ENCODE measurements around the gene DHRSX.
"Not testable (repeated sequence)": the region's sequence is repeated elsewhere in the genome, so short reads cannot be mapped to it uniquely, and the experiment has no call there.

Gene DHRSX

DNA sequence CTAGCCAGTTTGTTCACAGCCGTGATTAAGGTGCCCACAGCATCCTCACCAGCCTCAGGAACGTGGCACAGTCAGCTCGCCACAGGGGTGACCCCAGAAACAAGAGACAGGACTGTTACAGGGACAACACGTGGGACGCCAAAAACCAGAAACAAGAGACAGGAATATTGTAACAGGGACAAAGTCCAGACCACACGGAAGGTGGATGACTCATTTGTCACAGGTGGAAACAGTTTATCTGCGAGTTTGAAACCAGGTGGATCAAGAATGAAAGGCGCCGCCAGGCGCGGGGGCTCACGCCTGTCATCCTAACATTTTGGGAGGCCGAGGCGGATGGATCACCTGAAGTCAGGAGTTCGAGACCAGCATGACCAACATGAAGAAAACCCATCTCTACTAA lies 27.7 kb downstream of the DHRSX start:
- not testable (repeated sequence) for DNase-seq

DNA sequence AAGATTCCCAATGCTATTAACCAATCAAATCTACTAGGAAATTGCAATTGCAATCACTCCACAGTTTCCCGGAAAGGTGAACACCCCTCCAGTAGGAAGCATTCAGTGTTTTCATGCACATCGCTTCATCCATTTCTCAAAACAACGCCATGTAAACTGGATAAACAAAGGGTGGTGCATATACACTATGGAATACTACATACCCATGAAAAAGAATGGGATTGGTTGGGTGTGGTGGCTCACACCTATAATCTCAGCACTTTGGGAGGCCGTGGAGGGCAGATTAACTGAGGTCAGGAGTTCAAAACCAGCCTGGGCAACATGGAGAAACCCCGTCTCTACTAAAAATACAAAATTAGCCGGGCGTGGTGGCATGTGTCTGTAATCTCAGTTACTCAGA lies 29.1 kb downstream of the DHRSX start:
- no peak for DNase-seq

DNA sequence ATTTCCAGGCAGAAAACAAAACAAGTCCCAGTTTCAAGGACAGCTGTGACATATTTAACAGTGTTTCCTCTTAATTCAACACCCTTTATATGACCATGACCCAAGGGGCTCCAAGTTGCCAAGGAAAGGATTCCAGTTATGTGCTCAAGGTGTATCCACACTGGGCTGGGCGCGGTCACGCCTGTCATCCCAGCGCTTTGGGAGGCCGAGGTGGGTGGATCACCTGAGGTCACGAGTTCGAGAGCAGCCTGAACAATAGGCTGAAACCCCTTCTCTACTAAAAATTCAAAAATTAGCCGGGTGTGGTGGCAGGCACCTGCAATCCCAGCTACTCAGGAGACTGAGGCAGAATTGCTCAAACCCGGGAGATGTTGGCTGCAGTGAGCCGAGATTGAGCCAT lies 29.6 kb downstream of the DHRSX start:
- not testable (repeated sequence) for DNase-seq

DNA sequence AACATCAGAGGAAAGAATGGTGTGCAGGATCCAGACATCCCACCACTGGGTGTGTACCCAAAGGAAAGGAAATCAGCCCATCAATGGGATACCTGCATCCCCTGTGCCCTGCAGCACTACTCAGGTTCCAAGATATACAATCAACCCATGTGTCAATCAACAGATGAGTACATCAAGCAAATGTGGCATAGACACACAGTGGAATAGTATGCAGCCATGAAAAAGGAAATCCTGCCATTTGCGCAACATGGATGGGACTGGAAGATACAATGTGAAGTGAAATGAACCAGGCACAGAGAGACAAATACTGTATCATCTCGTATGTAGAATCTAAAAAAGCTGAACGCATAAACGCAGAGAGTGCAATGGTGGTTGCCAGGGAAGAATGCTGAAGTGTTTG lies 30.9 kb downstream of the DHRSX start:
- not testable (repeated sequence) for DNase-seq

DNA sequence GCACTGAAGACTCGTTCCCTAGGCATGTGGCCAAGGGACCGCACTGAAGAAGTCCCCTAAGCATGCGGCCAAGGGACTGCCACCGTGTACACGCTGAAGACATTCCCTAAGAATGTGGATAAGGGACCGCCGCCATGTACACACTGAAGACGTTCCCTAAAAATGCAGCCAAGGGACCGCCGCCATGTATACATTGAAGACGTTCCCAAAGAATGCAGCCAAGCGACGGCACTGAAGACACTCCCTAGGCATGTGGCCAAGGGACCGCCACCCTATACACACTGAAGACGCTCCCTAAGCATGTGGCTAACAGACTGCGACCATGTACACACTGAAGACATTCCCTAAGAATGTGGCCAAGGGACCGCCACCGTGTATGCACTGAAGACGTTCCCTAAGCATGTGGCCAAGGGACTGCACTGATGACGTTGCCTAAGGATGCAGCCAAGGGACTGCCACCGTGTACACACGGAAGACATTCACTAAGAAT lies 31.5 kb downstream of the DHRSX start:
- no peak for DNase-seq

DNA sequence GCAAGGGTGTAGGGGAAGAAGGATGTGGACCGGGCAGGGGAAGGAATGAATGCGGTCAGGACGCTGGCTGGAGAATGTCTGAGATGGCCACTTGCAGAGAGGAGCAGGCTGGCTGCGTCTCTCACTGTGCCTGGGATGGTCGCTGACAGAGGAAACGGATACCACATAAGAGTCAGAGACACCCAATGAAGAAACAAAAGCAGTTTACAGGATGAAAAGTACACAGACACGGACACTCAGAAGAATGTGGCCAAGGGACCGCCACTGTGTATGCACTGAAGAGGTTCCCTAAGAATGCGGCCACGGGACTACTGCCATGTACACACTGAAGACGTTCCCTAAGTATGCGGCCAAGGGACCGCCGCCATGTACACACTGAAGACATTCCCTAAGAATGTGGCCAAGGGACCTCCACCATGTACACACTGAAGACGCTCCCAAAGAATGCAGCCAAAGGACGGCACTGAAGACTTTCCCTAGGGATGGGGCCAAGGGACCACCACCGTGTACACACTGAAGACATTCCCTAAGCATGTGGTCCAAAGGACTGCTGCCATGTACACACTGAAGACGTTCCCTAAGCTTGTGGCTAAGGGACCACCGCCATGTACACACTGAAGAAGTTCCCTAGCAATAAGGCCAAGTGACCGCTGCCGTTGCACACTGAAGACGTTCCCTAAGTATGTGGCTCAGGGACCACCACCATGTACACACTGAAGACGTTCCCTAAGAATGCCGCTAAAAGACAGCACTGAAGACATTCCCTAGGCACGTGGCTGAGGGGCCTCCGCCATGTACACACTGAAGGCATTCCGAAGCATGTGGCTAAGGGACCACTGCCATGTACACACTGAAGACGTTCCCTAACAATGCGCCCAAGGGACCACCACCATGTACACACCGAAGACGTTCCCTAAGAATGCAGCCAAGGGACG lies 32.2 kb downstream of the DHRSX start:
- DNase-seq = no peak

DNA sequence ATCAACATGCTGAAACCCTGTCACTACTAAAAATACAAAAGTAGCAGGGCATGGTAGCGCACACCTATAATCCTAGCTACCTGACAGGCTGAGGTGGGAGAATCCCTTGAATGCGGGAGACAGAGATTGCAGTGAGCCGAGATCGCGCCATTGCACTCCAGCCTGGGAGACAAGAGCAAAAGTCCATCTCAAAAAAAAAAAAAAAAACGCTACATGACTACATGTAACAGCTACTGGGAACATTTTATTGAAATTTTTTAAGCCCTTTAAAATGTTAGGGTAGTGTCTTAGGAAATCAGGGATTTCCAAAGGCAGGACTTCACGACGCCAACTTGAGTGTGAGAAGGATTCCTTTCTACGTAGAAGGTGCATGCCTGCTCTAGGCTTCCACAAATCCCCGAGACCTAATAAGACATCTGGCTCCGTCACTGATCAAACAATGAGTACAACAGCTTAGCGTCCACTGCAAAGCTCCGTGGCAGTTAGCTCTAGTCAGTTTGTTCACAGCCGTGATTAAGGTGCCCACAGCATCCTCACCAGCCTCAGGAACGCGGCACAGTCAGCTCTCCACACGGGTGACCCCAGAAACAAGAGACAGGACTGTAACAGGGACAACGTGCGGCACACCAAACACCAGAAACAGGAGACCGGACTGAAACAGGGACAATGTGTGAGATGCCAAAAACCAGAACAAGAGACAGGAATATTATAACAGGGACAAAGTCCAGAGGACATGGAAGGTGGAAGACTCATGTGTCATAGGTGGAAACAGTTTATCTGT lies 33.7 kb downstream of the DHRSX start:
- no peak for DNase-seq

DNA sequence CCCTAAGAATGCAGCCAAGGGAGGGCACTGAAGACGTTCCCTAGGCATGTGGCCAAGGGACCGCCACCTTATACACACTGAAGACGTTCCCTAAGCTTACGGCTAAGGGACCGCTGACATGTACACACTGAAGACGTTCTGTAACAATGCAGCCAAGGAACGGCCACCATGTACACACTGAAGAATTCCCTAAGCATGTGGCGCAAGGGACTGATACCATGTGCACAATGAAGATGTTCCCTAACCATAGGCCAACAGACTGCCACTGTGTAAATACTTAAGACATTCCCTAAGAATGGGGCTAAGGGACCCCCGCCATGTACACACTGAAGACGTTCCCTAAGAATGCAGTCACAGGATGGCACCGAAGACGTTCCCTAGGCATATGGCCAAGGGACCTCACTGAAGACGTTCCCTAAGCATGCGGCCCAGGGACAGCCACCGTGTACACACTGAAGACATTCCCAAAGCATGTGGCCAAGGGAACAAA lies 36.1 kb downstream of the DHRSX start:
- no peak for DNase-seq

DNA sequence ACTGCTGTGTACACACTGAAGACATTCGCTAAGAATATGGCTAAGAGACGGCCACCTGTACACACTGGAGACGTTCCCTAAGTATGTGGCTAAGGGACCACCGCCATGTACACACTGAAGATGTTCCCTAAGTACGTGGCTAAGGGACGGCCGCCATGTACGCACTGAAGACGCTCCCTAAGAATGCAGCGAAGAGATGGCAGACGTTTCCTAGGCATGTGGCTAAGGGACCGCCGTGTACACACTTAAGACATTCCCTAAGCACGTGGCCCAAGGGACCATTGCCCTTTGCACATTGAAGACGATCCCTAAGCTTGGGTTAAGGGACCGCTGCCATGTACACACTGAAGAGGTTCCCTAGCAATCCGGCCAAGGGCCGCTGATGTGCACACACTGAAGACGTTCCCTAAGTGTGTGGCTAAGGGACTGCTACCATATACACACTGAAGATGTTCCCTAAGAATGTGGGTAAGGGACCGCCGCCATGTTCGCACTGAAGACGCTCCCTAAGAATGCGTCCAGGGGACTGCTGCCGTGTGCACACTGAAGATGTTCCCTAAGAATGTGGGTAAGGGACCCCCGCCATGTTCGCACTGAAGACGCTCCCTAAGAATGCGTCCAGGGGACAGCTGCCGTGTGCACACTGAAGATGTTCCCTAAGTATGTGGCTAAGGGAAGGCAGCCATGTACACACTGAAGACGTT lies 36.7 kb downstream of the DHRSX start:
- no peak for DNase-seq

DNA sequence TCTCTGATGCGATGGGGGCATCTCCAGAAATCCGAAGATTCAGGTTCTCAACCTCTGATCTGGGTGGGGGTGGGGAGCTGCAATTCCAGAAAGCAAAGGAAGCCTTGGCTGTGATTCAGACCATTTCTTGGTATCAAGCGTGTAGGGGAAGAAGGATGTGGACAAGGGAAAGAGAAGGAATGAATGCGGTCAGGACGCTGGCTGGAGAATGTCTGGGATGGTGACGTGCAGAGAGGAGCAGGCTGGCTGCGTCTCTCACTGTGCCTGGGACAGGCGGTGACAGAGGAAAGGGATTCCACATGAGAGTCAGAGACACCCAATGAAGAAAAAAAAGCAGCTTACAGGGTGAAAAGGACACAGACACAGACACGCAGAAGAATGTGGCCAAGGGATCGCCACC lies 37.3 kb downstream of the DHRSX start:
- DNase-seq = not testable (repeated sequence)

DNA sequence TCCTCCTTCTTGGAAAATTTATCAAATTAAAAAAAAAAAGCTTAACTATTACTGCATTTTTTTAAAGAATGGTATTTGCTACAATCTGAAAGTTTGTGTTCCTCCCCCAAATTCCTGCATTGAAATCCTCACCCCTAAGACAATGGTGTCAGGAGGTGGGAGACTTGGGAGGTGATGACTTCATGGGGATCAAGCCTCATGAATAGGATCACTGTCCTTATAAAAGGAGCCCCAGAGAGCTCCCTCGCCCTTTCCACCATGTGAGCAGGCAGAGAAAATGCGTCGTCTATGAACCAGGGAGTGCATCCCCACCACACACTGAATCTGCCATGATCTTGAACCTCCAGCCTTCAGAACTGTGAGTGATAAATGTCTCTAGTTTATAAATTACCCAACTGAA lies 38.0 kb downstream of the DHRSX start:
- no peak for DNase-seq

DNA sequence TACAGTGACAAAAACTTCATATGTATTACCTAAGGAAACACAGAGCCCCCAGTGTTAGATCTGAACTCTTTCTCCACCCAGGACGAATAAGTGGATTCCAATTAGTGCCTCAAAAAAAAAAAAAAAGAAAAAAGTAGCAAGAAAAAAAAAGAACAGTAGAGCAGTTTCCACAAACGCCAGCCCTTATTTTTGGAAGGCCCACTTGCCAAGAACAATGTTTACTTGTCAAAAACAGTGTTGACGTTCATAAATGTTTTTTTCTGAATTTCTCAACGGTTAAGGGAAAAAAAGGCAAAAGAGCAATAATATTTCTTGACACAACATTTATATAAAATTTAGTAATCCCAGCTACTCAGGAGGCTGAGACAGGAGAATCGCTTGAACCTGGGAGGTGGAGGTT lies 38.7 kb downstream of the DHRSX start:
- DNase-seq = no peak

DNA sequence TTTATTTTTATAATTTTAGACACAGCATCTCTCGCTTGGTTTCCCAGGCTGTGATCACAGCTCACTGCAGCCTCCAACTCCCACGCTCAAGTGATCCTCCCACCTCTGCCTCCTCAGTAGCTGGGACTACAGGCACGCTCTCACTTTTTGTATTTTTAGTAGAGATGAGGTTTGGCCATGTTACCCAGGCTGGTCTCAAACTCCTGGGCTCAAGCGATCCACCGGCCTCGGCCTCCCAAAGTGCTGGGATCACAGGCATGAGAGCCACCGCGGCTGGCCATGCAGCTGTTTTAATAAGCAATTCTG lies 39.1 kb downstream of the DHRSX start:
- no peak for DNase-seq

DNA sequence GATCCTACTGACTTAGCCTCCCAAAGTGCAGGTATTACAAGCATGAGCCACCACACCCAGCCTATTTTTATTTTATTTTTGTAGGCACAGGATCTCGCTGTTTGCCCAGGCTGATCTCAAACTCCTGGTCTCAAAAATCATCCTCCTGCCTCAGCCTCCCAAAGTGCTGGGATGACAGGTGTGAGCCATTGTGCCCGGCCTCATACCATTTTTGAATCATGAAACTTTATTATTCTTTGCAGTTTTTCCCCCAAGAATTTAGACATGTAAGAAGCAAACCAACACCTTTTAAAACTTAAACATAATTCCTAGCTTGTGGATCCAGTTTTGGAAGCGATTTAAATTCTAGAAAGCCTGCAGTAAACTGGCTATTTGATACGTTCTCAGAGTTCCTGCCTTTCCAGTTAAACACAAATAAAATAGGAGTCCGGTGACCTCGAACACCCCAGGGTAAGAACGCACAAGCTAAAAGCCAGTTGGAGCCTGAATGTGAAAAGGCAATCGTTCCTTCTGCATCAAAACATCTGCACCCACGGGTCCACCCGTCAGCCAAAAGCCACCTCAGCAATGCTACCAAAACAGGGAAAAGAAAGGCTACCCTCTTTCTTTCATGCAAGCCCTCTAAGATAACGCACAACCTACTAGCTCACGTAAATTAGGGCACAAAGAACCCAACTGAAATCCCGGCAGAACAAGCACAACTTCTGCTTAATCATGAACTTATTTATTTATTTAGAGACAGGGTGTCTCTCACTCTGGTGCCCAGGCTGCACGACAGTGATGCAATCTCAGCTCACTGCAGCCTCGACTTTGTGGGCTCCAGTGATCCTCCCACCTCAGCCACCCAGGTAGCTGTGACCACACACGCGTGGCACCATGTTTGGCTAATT lies 39.7 kb downstream of the DHRSX start:
- not testable (repeated sequence) for DNase-seq

DNA sequence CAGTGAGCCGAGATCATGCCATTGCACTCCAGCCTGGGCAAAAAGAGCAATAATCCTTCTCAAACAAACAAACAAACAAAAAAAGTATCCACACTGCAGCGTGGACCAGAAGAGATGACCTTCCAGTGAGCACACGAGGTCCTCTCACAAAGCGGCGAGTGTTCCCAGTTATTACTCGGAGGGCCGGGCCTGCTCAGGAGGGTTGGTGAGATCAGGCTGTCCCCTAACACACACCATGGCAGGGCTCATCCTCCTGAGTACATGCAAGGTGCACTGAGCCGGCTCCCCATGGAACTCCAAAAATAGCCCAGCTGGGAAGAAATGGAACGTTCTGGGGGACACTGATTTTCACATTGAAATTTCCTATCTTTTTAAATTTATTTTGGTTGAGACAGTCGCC lies 40.7 kb downstream of the DHRSX start:
- not testable (repeated sequence) for DNase-seq

DNA sequence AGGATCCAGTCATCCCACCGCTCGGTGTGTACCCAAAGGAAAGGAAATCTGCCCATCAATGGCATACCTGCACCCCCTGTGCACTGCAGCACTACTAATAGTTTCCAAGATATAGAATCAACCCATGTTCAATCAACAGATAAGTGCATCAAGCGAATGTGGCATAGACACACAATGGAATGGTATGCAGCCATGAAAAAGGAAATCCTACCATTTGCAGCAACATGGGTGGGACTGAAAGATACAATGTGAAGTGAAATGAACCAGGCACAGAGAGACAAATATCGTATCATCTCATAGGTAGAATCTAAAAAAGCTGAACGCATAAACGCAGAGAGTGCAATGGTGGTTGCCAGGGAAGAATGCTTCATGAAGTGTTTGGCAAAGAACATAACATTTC lies 42.5 kb downstream of the DHRSX start:
- DNase-seq = no peak

DNA sequence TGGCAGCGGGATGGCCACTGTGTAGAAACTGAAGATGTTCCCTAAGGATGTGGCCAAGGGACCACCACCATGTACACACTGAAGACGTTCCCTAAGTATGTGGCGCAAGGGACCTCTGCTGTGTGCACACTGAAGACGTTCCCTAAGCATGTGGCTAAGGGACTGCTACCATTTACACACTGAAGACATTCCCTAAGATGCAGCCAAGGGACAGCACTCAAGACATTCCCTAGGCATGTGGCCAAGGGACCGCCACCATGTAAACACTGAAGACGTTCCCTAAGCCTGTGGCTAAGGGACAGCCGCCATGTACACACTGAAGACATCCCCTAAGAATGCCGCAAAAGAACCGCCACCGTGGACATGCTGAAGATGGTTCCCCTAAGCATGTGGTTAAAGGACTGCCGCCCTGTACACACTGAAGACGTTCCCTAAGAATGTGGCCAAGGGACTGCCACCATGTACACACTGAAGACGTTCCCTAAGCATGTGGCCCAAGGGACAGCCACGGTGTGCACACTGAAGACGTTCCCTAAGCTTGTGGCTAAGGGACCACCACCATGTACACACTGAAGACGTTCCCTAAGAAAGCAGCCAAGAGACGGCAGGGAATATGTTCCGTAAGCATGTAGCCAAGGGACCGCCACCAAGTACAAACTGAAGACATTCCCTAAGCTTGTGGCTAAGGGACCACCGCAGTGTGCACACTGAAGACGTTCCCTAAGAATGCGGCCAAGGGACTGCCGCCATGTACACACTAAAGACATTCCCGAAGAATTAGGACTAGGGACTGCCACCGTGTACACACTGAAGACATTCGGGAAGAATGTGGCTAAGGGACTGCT lies 43.3 kb downstream of the DHRSX start:
- DNase-seq = no peak

DNA sequence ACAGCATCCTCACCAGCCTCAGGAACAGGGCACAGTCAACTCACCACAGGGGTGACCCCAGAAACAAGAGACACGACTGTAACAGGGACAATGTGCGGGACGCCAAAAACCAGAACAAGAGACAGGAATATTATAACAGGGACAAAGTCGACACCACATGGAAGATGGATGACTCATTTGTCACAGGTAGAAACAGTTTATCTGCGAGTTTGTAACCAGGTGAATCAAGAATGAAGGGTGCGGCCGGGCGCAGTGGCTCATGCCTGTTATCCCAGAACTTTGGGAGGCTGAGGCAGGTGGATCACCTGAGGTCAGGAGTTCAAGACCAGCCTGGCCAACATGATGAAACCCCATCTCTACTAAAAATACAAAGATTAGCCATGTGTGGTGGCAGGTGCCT lies 44.7 kb downstream of the DHRSX start:
- not testable (repeated sequence) for DNase-seq

DNA sequence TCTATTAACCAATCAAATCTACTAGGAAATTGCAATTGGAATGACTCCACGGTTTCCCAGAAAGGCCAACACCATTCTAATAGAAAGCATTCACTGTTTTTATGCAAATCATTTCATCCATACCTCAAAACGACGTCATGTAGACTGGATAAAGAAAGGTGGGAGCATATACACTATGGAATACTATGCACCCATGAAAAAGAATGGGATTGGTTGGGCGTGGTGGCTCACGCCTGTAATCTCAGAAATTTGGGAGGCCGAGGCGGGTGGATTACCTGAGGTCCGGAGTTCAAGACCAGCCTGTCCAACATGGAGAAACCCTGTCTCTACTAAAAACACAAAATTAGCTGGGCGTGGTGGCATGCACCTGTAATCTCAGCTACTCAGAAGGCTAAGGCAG lies 46.2 kb downstream of the DHRSX start:
- DNase-seq = not testable (repeated sequence)

DNA sequence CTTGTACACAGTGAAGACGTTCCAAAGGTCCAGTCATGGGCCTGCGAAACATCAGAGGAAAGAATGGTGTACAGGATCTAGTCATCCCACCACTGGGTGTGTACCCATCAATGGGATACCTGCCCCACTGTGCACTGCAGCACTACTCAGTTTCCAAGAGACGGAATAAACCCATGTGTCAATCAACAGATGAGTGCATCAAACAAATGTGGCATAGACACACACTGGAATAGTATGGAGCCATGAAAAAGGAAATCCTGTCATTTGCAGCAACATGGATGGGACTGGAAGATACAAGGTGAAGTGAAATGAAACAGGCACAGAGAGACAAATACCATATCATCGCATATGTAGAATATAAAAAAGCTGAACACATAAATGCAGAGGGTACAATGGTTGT lies 48.0 kb downstream of the DHRSX start:
- no peak for DNase-seq

DNA sequence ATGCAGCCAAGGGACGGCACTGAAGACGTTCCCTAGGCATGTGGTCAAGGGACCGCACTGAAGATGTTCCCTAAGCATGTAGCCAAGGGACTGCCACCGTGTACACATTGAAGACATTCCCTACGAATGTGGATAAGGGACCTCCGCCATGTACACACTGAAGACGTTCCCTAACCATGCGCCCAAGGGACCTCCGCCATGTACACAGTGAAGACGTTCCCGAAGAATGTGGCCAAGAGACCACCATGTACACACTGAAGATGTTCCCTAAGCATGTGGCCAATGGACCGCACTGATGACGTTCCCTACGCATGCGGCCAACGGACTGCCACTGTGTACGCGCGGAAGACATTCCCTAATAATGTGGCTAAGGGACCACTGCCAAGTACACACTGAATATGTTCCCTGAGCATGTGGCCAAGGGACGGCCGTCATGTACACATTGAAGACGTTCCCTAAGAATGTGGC lies 48.4 kb downstream of the DHRSX start:
- DNase-seq = no peak
